ENCODE results near the gene C1R.

C1R gene

DNA sequence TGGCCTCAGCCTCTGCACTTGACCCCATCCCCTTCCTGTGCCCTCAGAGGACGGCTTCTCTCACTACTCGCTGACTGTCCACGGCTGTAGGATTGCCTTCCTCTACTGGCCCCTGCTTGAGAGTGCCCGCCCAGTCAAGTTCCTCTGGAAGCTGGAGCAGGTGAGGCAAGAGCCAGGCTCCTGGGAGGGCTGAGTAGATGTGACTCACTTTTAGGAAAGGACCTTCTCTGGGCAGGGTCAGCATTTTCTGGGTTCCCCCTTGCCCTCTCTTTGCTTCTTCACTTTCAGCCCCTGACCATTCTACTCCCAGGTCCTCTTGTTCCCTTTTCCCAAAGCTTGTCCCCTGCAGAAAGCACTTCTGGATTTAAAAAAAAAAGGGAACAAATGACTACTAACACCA is 45.7 kb upstream of the C1R start:
- Histone ChIP-seq H3K4me1 (ENCODE audit: insufficient read depth, low read length, poor library complexity, severe bottlenecking) (peaks cover 5% of the 10 kb centered on the region), H2AFZ (ENCODE audit: low read length) (no peak overlapping the region), H3F3A (ENCODE audit: low read depth) (no peaks in the 10 kb centered on the region), H4K20me1 (ENCODE audit: insufficient read depth, low read length, poor library complexity, severe bottlenecking) (peaks cover 2% of the 10 kb centered on the region), H3K9ac (ENCODE audit: low read depth, low read length, poor library complexity, severe bottlenecking) (no peak overlapping the region), H3K9me3 (ENCODE audit: insufficient read depth, low read depth, low read length) (no peaks in the 10 kb centered on the region), H3K4me3 (ENCODE audit: low read length, poor library complexity, severe bottlenecking) (no peak overlapping the region), H3K27me3 (ENCODE audit: insufficient read depth, low read length, poor library complexity, severe bottlenecking) (no peaks in the 10 kb centered on the region), H3K79me2 (ENCODE audit: insufficient read depth, low read length) (peaks cover 9% of the 10 kb centered on the region), H3K4me2 (ENCODE audit: low read depth, low read length, poor library complexity, severe bottlenecking) (no peak overlapping the region), H3K9me2 (replicated peaks; ENCODE audit: low read depth, low read length) (no peaks in the 10 kb centered on the region), H3K36me3 (ENCODE audit: insufficient read depth, low read length) (peaks cover 72% of the 10 kb centered on the region)
- TF ChIP-seq CTCF (conservative IDR thresholded peaks at IDR 0.05; ENCODE audit: low read length) = no peak
- no peak for TF ChIP-seq EZH2phosphoT487 (IDR thresholded peaks at IDR 0.05; ENCODE audit: borderline replicate concordance)

- peaks cover 2% of the 10 kb centered on the region for H4K20me1 ChIP-seq (ENCODE audit: insufficient read depth, low read length, poor library complexity, severe bottlenecking)
- H3K79me2 ChIP-seq (ENCODE audit: insufficient read depth, low read length) = peaks cover 22% of the 10 kb centered on the region
- H3K27me3 ChIP-seq (ENCODE audit: insufficient read depth, low read length, poor library complexity, severe bottlenecking) = no peaks in the 10 kb centered on the region
- H3F3A ChIP-seq (ENCODE audit: low read depth) = no peaks in the 10 kb centered on the region
- H2AFZ ChIP-seq (ENCODE audit: low read length) = no peak overlapping the region
- peaks cover 70% of the 10 kb centered on the region for H3K36me3 ChIP-seq (ENCODE audit: insufficient read depth, low read length)
- peaks cover 17% of the 10 kb centered on the region for H3K4me1 ChIP-seq (ENCODE audit: insufficient read depth, low read length, poor library complexity, severe bottlenecking)
- no peak overlapping the region for H3K9ac ChIP-seq (ENCODE audit: low read depth, low read length, poor library complexity, severe bottlenecking)
- no peaks in the 10 kb centered on the region for H3K9me3 ChIP-seq (ENCODE audit: insufficient read depth, low read depth, low read length)
- H3K4me2 ChIP-seq (ENCODE audit: low read depth, low read length, poor library complexity, severe bottlenecking) = no peak overlapping the region
- TF ChIP-seq CTCF (conservative IDR thresholded peaks at IDR 0.05; ENCODE audit: low read length) = no peak
- TF ChIP-seq EZH2phosphoT487 (IDR thresholded peaks at IDR 0.05; ENCODE audit: borderline replicate concordance) = no peak
- H3K4me3 ChIP-seq (ENCODE audit: low read length, poor library complexity, severe bottlenecking) = no peak overlapping the region
- H3K9me2 ChIP-seq (replicated peaks; ENCODE audit: low read depth, low read length) = no peaks in the 10 kb centered on the region
Measured at GRCh38 chr12:7136676-7137075, 44.4 kb upstream of the C1R start.

DNA sequence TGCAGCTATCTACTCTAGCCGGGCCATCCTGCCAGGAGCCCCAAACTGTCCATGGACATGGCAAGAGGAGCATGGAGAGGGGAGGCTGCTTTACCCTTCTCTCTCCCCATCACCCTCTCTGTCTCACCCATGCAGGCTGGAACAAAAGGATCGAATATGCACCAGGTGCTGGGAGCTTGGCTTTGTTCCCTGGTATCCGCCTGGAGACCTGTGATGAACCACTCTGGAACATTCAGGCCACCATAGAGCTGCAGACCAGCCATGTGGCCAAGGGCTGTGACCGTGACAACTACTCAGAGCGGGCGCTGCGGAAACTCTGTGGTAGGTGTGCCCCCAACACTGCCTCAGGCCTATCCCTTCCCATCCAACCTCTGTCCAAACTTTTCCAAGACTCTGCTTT is 43.8 kb upstream of the C1R start:
- no peaks in the 10 kb centered on the region for H3K27me3 ChIP-seq (ENCODE audit: insufficient read depth, low read length, poor library complexity, severe bottlenecking)
- H2AFZ ChIP-seq (ENCODE audit: low read length) = no peak overlapping the region
- peaks cover 18% of the 10 kb centered on the region for H3K4me1 ChIP-seq (ENCODE audit: insufficient read depth, low read length, poor library complexity, severe bottlenecking)
- peaks cover 27% of the 10 kb centered on the region for H3K79me2 ChIP-seq (ENCODE audit: insufficient read depth, low read length)
- H3K9me2 ChIP-seq (replicated peaks; ENCODE audit: low read depth, low read length) = no peaks in the 10 kb centered on the region
- H3K4me3 ChIP-seq (ENCODE audit: low read length, poor library complexity, severe bottlenecking) = no peak overlapping the region
- no peak overlapping the region for H3K4me2 ChIP-seq (ENCODE audit: low read depth, low read length, poor library complexity, severe bottlenecking)
- no peaks in the 10 kb centered on the region for H3K9me3 ChIP-seq (ENCODE audit: insufficient read depth, low read depth, low read length)
- TF ChIP-seq CTCF (conservative IDR thresholded peaks at IDR 0.05; ENCODE audit: low read length) (no peak), EZH2phosphoT487 (IDR thresholded peaks at IDR 0.05; ENCODE audit: borderline replicate concordance) (no peak)
- peaks cover 64% of the 10 kb centered on the region for H3K36me3 ChIP-seq (ENCODE audit: insufficient read depth, low read length)
- H3K9ac ChIP-seq (ENCODE audit: low read depth, low read length, poor library complexity, severe bottlenecking) = no peak overlapping the region
- H4K20me1 ChIP-seq (ENCODE audit: insufficient read depth, low read length, poor library complexity, severe bottlenecking) = peaks cover 2% of the 10 kb centered on the region
- no peaks in the 10 kb centered on the region for H3F3A ChIP-seq (ENCODE audit: low read depth)
